Measurements from ENCODE around the gene CDPF1. TPM values are rescaled to one million over a fixed set of nuclear protein-coding genes. Genes with fewer than 3 reads are reported as not detected.

The CDPF1 gene
- total RNA-seq, 1 donor from 2014 or later: 12.3 TPM

Other genes with a start within 250 kb of the CDPF1 start
- 4.9 TPM for gene PPARA, start 99.8 kb downstream of the CDPF1 start, total RNA-seq
- gene PKDREJ, start 13.1 kb upstream of the CDPF1 start, total RNA-seq: under 0.01 TPM
- gene TTC38, start 17.7 kb upstream of the CDPF1 start, total RNA-seq: 6.4 TPM
- 1.7 TPM for gene GTSE1, start 46.6 kb upstream of the CDPF1 start, total RNA-seq
- gene TRMU, start 85.4 kb upstream of the CDPF1 start, total RNA-seq: 21.6 TPM